Measurements from ENCODE around the gene CD247.
A peak's percentile ranks its signal among the peaks of the same experiment; 100 is the strongest.

Gene CD247

GRCh38 chr1:167541610-167542009 is 23.3 kb upstream of the CD247 start:
- DNase-seq = no peak

- no peak for DNase-seq
Observed at GRCh38 chr1:167541003-167541402, 22.7 kb upstream of the CD247 start.

- no peak for DNase-seq
Observed at GRCh38 chr1:167538657-167539056, 20.3 kb upstream of the CD247 start.

GRCh38 chr1:167533851-167534300 is 15.5 kb upstream of the CD247 start:
- peak; percentile 69 for DNase-seq

GRCh38 chr1:167532964-167533824 is 14.9 kb upstream of the CD247 start:
- DNase-seq = no peak

- no peak for DNase-seq
Observed at GRCh38 chr1:167532375-167532774, 14.0 kb upstream of the CD247 start.

GRCh38 chr1:167529829-167530474 is 11.6 kb upstream of the CD247 start:
- no peak for DNase-seq

- DNase-seq = no peak
Observed at GRCh38 chr1:167528057-167528728, 9.9 kb upstream of the CD247 start.

GRCh38 chr1:167526667-167527383 is 8.5 kb upstream of the CD247 start:
- DNase-seq = no peak

GRCh38 chr1:167524651-167525050 is 6.3 kb upstream of the CD247 start:
- DNase-seq = no peak

- DNase-seq = no peak
Observed at GRCh38 chr1:167522246-167522645, 3.9 kb upstream of the CD247 start.

- no peak for DNase-seq
Observed at GRCh38 chr1:167520711-167521206, 2.4 kb upstream of the CD247 start.

GRCh38 chr1:167517535-167518330 is 596 bp downstream of the CD247 start:
- peak; percentile 84 for DNase-seq

GRCh38 chr1:167516404-167517388 is 1.6 kb downstream of the CD247 start:
- DNase-seq = peak; percentile 52

- no peak for DNase-seq
Observed at GRCh38 chr1:167515893-167516321, 2.4 kb downstream of the CD247 start.

- DNase-seq = no peak
Observed at GRCh38 chr1:167515461-167515860, 2.9 kb downstream of the CD247 start.

- DNase-seq = peak; percentile 40
Observed at GRCh38 chr1:167514288-167514687, 4.0 kb downstream of the CD247 start.

- DNase-seq = no peak
Observed at GRCh38 chr1:167512046-167512654, 6.2 kb downstream of the CD247 start.

- DNase-seq = no peak
Observed at GRCh38 chr1:167511374-167511986, 6.8 kb downstream of the CD247 start.

- no peak for DNase-seq
Observed at GRCh38 chr1:167510881-167511280, 7.4 kb downstream of the CD247 start.

Measured in CD4-positive, alpha-beta T cell treated with Interleukin-21 for 1 hour (primary cell).